Subcutaneous adipose tissue (tissue), 4 donors: ENCODE data around the gene KRT82. TPM values are rescaled to one million over a fixed set of nuclear protein-coding genes. Genes with fewer than 3 reads are reported as not detected.

ENCODE experiments used
- total RNA-seq, 4 donors: library from RNA; depleted of rRNA; stranded (reverse); fragments of >200 nt; gene quantifications; one replicate each; pipeline ENCODE4 v1.1.0, GENCODE V29; 2016
- TF ChIP-seq, protein P1 (sequence below): fragments of 450-650 bp; IDR thresholded peaks from one replicate; pipeline ENCODE4 v1.5.1; 2016; ENCODE audit warnings: low read depth, mild to moderate bottlenecking, control low read depth, antibody characterized with exemption, moderate library complexity

The KRT82 gene
- total RNA-seq, 4 donors from 2014 or later = not detected

DNA sequence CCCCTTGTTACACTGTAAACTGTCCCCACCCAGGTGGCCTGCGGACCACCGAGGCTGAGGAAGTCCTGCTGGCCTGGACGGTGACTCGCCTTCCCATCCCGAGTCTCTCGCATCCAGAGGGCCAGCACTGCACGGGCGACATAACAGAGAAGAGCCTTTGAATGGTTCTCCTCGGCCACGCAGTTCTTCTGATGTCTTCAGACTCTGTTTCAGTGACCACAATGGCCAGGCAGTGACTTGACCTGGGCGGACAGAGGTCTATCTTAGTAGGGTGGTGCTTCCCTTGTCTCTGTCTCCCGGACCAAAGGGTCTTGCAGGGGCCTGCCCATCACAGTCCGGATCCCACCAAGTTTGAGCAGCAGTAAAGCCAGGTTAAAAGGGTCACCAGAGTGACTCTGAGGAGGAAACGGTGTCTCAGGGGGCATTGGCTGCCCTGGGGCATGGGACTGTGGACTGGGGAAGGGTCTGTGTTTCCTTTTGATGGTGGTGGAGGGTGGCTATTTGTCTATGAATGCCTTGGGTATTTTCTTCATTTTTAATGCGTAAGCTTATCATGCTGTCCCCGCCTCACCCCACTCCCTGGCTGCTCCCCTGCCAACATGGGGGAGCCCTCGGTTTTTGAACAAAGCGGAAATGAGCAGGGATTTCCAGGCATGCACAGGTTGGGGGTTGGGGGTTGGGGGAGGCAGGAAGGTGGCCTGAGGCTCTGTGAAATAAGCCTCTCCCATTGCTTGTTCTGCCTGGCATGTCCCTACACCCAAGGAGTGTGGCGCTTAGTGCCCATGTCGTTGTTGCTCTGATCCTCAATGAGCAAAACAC is 49.2 kb downstream of the KRT82 start:
- TF ChIP-seq, protein P1, sequence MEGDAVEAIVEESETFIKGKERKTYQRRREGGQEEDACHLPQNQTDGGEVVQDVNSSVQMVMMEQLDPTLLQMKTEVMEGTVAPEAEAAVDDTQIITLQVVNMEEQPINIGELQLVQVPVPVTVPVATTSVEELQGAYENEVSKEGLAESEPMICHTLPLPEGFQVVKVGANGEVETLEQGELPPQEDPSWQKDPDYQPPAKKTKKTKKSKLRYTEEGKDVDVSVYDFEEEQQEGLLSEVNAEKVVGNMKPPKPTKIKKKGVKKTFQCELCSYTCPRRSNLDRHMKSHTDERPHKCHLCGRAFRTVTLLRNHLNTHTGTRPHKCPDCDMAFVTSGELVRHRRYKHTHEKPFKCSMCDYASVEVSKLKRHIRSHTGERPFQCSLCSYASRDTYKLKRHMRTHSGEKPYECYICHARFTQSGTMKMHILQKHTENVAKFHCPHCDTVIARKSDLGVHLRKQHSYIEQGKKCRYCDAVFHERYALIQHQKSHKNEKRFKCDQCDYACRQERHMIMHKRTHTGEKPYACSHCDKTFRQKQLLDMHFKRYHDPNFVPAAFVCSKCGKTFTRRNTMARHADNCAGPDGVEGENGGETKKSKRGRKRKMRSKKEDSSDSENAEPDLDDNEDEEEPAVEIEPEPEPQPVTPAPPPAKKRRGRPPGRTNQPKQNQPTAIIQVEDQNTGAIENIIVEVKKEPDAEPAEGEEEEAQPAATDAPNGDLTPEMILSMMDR = no peak

DNA sequence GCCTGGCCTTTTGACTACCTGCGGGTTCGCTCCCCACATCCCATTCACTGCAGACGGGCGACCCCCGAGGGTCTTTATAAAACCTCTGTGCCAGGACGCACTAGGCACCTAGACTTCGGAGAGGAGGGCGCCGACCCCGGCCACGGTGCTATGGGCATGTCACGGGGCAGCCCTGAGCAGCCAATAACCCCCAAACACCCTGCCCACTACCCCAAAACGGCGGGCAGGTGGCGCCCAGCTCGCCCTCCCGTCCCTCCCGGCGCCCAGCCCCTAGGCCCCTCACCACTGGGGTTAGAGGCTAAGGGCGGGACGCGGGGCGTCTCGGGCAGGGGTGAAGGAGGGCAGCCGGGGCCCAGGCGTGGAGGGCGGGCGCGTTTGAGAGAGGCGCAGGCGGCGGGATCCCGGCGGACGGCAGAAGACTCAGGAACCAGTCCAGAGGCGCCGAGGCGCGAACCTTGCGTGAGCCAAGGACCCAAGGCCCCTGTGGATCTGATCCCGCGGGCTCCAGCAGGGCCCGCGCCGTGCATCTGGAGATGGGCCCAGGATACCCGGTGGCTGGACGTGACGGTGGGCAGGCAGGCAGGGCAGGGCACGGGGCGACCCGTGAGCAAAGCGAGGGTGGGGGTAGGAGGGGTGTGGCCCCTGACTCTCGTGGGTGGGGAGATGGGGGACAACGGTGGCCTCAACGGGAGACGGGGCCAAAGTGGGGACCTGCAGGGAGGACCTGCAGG is 49.9 kb downstream of the KRT82 start:
- TF ChIP-seq, protein P1 = no peak

DNA sequence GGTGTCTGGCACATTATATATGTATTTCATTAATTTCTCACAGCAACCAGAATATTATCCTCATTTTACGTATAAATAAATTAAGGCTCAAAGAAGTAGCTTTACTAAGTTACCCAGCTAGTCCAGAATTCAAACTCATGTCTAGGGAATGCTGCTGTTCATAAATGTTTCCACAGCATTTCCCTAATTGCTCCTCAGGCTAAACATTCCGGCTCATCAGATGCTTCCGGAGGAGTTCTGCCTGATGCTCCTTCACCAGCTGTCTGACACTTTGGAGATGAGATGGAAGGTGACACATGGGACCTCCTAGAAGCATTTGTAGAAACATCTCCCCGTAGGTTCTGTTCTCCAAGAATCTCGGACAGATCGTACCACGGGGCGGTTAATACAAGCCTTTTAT is 51.0 kb downstream of the KRT82 start:
- TF ChIP-seq, protein P1 = no peak

DNA sequence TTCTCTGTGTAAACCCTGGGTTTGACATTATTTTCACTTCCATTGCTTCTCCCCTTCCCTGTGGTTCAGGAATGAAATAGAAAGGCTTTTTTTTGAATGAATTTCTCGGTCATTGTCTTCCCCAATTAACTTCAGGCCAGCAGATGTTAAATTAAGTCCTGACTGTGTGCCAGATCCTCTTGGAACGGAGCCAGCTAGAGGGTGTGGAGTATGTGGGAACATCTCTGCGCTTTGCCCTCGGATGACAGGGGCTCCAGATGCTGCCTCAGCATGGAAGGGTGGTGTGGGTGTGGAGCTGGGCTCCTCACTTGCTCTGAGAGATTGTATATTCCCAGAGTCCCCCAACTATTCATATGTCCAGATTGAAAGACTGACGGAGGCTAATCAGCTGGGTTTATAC is 51.9 kb downstream of the KRT82 start:
- TF ChIP-seq, protein P1 = no peak

DNA sequence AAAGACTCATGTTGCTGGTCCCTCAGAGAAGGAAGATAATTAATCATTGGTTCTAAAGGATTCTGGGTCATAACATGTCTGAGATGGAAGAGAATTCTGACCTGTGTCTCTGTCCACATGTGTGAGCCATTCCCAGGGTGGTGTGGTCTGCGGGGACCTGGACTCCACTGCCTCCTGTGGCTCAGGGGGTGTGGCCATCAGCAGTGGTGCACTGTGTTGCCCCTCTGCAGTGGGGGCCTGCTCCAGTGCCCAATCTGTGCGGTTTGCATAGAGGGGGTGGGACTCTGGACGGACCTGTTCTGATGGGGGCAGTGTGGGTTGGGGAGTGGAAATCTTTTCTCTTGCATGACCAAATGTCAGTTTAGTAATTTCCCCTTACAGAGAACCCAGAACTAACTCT is 52.4 kb downstream of the KRT82 start:
- TF ChIP-seq, protein P1 = no peak

DNA sequence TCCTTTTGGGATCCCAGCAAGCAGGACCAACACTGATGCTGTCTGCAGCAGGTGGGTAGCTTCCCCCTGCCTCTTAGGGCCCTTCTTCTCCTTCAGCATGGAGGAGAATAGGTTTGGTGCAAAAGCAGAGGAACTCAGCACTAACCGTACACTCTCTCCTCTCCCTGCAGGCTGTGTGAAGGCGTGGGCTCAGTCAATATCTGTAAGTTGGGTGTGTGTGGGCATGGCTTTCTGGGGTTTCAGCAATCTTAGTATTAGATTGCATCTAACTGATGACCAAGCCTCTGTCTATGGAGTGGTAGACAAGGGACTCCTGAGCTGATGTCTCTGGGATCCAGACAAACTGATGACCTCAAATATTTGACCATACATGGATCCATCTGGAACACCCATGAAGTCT is 53.2 kb downstream of the KRT82 start:
- TF ChIP-seq, protein P1 = no peak
